Measurements from ENCODE around the gene EIF1AD.

DNA sequence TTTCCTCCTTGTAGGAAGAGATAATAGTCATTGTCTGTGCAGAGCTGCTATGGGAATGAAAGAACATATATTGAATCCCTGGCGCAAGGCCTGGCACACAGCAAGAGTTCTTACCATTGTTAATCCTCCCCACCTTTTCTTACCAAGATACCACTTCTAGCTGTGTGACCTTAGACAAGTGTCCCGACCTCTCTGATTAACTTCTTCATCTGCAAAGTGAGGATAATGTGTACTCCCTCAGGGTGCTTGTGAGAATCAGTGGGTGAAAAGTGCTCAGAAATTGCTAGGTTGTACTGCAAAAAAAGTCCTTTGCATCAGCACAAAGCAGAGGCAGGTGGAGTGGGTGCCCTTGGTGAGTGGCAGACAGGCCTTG, 6.1 kb upstream of the EIF1AD start:
- no peak for TF ChIP-seq POLR2A (IDR thresholded peaks at IDR 0.05)
- TF ChIP-seq, protein P1, sequence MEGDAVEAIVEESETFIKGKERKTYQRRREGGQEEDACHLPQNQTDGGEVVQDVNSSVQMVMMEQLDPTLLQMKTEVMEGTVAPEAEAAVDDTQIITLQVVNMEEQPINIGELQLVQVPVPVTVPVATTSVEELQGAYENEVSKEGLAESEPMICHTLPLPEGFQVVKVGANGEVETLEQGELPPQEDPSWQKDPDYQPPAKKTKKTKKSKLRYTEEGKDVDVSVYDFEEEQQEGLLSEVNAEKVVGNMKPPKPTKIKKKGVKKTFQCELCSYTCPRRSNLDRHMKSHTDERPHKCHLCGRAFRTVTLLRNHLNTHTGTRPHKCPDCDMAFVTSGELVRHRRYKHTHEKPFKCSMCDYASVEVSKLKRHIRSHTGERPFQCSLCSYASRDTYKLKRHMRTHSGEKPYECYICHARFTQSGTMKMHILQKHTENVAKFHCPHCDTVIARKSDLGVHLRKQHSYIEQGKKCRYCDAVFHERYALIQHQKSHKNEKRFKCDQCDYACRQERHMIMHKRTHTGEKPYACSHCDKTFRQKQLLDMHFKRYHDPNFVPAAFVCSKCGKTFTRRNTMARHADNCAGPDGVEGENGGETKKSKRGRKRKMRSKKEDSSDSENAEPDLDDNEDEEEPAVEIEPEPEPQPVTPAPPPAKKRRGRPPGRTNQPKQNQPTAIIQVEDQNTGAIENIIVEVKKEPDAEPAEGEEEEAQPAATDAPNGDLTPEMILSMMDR (IDR thresholded peaks at IDR 0.05): no peak
